Naive thymus-derived CD4-positive, alpha-beta T cell (primary cell): ENCODE results near the gene CTCFL. TPM values are rescaled to one million over a fixed set of nuclear protein-coding genes. Genes with fewer than 3 reads are reported as not detected.

Experiments
- ATAC-seq: fragments of 150-1000 bp; cut with Tn5 transposase; 2 replicates; pipeline ENCODE4 v1.10.0; 2021; ENCODE audit warnings: mild to moderate bottlenecking, moderate library complexity
- CTCF ChIA-PET: fragments of 350-600 bp; sonication (Branson Sonifier 250); formaldehyde crosslinking; loops from one replicate; lab custom pipeline; 2021; ENCODE audit warnings: antibody characterized with exemption; lab: Charles Lee
- POLR2A ChIA-PET: fragments of 350-600 bp; sonication (Branson Sonifier 250); formaldehyde crosslinking; loops from one replicate; lab custom pipeline; 2021; ENCODE audit warnings: antibody characterized with exemption, inconsistent platforms; lab: Charles Lee
- DNase-seq, 9 donors: peaks; one replicate each; pipeline versions ENCODE4 v3.0.0 to v3.0.0-alpha.2; 2020 to 2022; ENCODE audit warnings: mixed read lengths in 1 of 9
- H3K27ac ChIP-seq: one replicate; pipeline ENCODE4 v1.7.0; 2013; ENCODE audit warnings: mild to moderate bottlenecking, low read depth, low read length, moderate library complexity
- H3K27me3 ChIP-seq, 2 donors: one replicate each; pipeline ENCODE4 v1.7.0; 2013; ENCODE audit warnings: low read length in 2 of 2, mild to moderate bottlenecking in 2 of 2, moderate library complexity in 2 of 2; ENCODE audit not compliant: control insufficient read depth in 2 of 2, insufficient read depth in 2 of 2
- H3K36me3 ChIP-seq, 3 experiments: 1 replicate in 2 of 3; 2 replicates in 1 of 3; pipeline ENCODE4 v1.7.0; 2013; ENCODE audit warnings: low read length in 3 of 3, mild to moderate bottlenecking in 3 of 3, moderate library complexity in 1 of 3; ENCODE audit not compliant: insufficient read depth in 3 of 3, control insufficient read depth in 2 of 3
- H3K4me1 ChIP-seq, 2 donors: one replicate each; pipeline ENCODE4 v1.7.0; 2013; ENCODE audit warnings: low read length in 2 of 2, mild to moderate bottlenecking in 2 of 2, moderate library complexity in 1 of 2; ENCODE audit not compliant: control insufficient read depth in 2 of 2, insufficient read depth in 2 of 2
- H3K4me3 ChIP-seq: 2 replicates; pipeline ENCODE4 v1.7.0; 2013; ENCODE audit warnings: mild to moderate bottlenecking, low read length
- H3K9me3 ChIP-seq, 3 experiments: 1 replicate in 2 of 3; 2 replicates in 1 of 3; pipeline ENCODE4 v1.7.0; 2013; ENCODE audit warnings: low read length in 3 of 3; ENCODE audit not compliant: control insufficient read depth in 2 of 3
- H3K27ac Mint-ChIP-seq, 9 donors: one replicate each; pipeline ENCODE4 v1.8.0; 2020 to 2022; ENCODE audit warnings: mixed read lengths in 9 of 9, mild to moderate bottlenecking in 8 of 9, moderate library complexity in 5 of 9, inconsistent platforms in 2 of 9
- H3K27me3 Mint-ChIP-seq, 5 donors: one replicate each; pipeline ENCODE4 v1.8.0; 2021 to 2022; ENCODE audit warnings: mixed read lengths in 5 of 5, mild to moderate bottlenecking in 1 of 5
- H3K36me3 Mint-ChIP-seq, 5 donors: one replicate each; pipeline ENCODE4 v1.8.0; 2020 to 2022; ENCODE audit warnings: mixed read lengths in 5 of 5, mild to moderate bottlenecking in 3 of 5, inconsistent platforms in 1 of 5
- H3K4me1 Mint-ChIP-seq, 7 donors: one replicate each; pipeline ENCODE4 v1.8.0; 2020 to 2022; ENCODE audit warnings: mixed read lengths in 7 of 7, mild to moderate bottlenecking in 3 of 7, inconsistent platforms in 1 of 7
- H3K4me3 Mint-ChIP-seq, 10 donors: one replicate each; pipeline ENCODE4 v1.8.0; 2020 to 2022; ENCODE audit warnings: mild to moderate bottlenecking in 10 of 10, mixed read lengths in 10 of 10, moderate library complexity in 6 of 10, inconsistent platforms in 2 of 10
- H3K9me3 Mint-ChIP-seq, 11 donors: one replicate each; pipeline ENCODE4 v1.8.0; 2020 to 2022; ENCODE audit warnings: mixed read lengths in 11 of 11, mild to moderate bottlenecking in 4 of 11, inconsistent platforms in 1 of 11, moderate library complexity in 1 of 11
- intact Hi-C, 2 donors: fragments of 100-400 bp; cut with micrococcal nuclease; formaldehyde crosslinking; loops; one replicate each; pipeline ENCODE4 v1.15.1; 2023
- polyA plus RNA-seq, 2 donors: library from polyadenylated mRNA; unstranded; fragments of 300-500 nt; fragmentation: Illumina TruSeq; gene quantifications; one replicate each; pipeline ENCODE4 v1.2.3, GENCODE V29; 2021
- total RNA-seq, 6 experiments: library from RNA in 5 of 6; stranded (reverse) in 5 of 6; gene quantifications; 1 replicate in 5 of 6; 2 replicates in 1 of 6; pipeline ENCODE4 v1.2.3 and lab custom pipeline; 2021 to 2026

CTCFL gene
- total and polyA plus RNA-seq, 7 experiments from 2014 or later, result not detected

DNA sequence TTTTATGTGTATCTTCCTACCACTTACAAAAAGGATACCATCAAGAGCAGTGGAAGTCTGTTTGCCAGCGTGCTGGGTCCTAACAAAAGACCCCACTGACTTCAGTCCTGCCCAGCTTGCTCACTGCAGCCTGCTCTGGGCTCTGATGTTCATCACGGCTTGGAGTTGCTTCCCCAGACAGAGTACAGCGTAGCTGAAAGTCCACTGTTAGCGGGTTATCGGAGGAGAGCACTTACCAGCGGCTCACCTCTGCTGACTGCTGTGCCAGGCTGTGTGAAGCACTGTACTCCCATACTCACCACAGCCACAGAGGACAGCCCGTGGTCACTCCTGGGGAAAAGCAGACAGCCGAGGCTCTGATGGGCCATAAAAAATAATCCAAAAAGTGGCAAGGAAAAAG lies 40.2 kb downstream of the CTCFL start:
- no peak overlapping the region for H3K27ac ChIP-seq
- no peak overlapping the region for H3K4me3 ChIP-seq
- Mint-ChIP-seq H3K9me3 (peaks cover 0 to 1% (median 0%) of the 10 kb centered on the region in 11 donors), H3K27ac (no peak overlapping the region), H3K36me3 (no peaks in the 10 kb centered on the region), H3K4me3 (peak overlapping the region in 1 of 10 donors; percentile 48), H3K4me1 (peaks cover 5 to 46% (median 24%) of the 10 kb centered on the region in 7 donors), H3K27me3 (peaks cover 0 to 41% (median 0%) of the 10 kb centered on the region in 5 donors)
- peaks cover 0 to 21% of the 10 kb centered on the region in 2 donors for H3K4me1 ChIP-seq
- H3K9me3 ChIP-seq, result no peaks in the 10 kb centered on the region
- ATAC-seq (no peak), DNase-seq (no peak)
- ChIA-PET POLR2A (no interaction called here), CTCF (interaction anchor here (0.9 kb wide), 1 partner anchor 9 kb away, joined by 4 read pairs; no protein-coding TSS in a partner anchor)
- intact Hi-C loops, result no loop called here
- H3K27me3 ChIP-seq, result no peaks in the 10 kb centered on the region
- no peaks in the 10 kb centered on the region for H3K36me3 ChIP-seq

DNA sequence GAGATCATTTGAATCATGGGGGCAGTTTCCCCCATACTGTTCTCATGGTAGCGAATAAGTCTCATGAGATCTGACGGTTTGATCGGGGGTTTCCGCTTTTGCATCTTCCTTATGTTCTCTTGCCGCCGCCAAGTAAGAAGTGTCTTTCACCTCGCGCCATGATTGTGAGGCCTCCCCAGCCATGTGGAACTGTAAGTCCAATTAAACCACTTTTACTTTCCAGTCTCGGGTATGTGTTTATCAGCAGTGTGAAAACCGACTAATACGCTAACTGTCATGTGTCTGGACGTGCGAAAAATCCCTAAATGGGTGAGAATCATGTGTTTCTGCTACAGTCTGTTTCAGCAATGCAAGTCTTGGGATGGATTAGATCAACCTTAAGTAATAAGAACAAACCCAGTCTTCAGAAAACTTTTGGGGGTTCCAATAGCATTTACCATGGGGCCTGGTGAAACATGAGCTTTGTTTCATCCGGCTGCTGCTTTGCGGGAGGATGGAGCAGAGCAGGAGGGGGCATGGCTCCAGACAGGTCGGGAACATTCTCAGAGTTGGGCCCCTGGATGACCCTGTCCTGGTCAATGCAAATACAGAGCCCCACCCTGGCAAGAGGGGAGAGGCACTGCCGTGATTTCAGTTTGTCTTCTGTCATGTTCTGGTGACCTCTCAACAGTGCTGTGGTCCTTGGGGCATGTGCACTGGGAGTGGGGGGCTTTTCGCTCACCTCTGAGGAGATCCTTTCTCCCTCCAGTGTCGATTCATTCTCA lies 41.5 kb downstream of the CTCFL start:
- ChIA-PET POLR2A (interaction anchor here (3.2 kb wide), 1 partner anchor 85 kb away, joined by 13 read pairs; no protein-coding TSS in a partner anchor), CTCF (no interaction called here)
- no peak for DNase-seq
- H3K27me3 Mint-ChIP-seq, result peaks cover 0 to 39% (median 0%) of the 10 kb centered on the region in 5 donors
- no peaks in the 10 kb centered on the region for H3K27me3 ChIP-seq
- H3K9me3 Mint-ChIP-seq, result peaks cover 0 to 1% (median 0%) of the 10 kb centered on the region in 11 donors
- no peak overlapping the region for H3K27ac ChIP-seq
- H3K36me3 Mint-ChIP-seq, result no peaks in the 10 kb centered on the region
- peaks cover 0 to 21% of the 10 kb centered on the region in 2 donors for H3K4me1 ChIP-seq
- ATAC-seq, result no peak
- peak overlapping the region in 4 of 10 donors; percentile 21 to 52 (median 38) for H3K4me3 Mint-ChIP-seq
- no peaks in the 10 kb centered on the region for H3K9me3 ChIP-seq
- H3K4me1 Mint-ChIP-seq, result peaks cover 5 to 46% (median 24%) of the 10 kb centered on the region in 7 donors
- peak overlapping the region in 5 of 9 donors; percentile 14 to 80 (median 64) for H3K27ac Mint-ChIP-seq
- intact Hi-C loops, result no loop called here
- no peak overlapping the region for H3K4me3 ChIP-seq
- H3K36me3 ChIP-seq, result no peaks in the 10 kb centered on the region

DNA sequence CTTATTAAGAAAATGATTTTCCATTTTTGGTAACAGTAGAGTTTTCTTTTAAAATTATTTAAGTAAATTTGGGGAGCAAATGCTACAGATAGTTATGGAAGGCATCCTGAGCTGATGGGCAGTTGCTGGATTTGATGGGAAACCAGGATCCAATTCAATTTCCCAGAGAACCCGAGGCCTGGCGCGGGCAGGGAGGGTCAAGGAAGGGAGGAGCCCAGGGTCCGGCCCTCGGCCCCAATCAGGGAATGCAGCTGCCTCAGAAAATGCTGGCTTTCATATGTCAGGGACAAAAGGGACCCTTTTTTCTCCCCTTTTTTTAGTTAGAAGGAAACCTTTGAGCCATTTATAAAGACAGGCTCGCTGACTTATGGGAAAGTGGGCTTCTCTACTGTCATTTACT lies 42.1 kb downstream of the CTCFL start:
- H3K4me1 Mint-ChIP-seq, result peaks cover 5 to 46% (median 24%) of the 10 kb centered on the region in 7 donors
- Histone ChIP-seq H3K36me3 (no peaks in the 10 kb centered on the region), H3K27me3 (no peaks in the 10 kb centered on the region), H3K4me3 (no peak overlapping the region), H3K4me1 (peaks cover 0 to 21% of the 10 kb centered on the region in 2 donors), H3K9me3 (no peaks in the 10 kb centered on the region), H3K27ac (no peak overlapping the region)
- H3K4me3 Mint-ChIP-seq, result peak overlapping the region in 2 of 10 donors; percentile 42 to 52
- H3K27ac Mint-ChIP-seq, result peak overlapping the region in 4 of 9 donors; percentile 62 to 80 (median 64)
- no peak for ATAC-seq
- no peak for DNase-seq
- peaks cover 0 to 40% (median 0%) of the 10 kb centered on the region in 5 donors for H3K27me3 Mint-ChIP-seq
- peaks cover 0 to 1% (median 0%) of the 10 kb centered on the region in 11 donors for H3K9me3 Mint-ChIP-seq
- CTCF ChIA-PET, result no interaction called here
- intact Hi-C loops, result no loop called here
- H3K36me3 Mint-ChIP-seq, result no peaks in the 10 kb centered on the region
- POLR2A ChIA-PET, result interaction anchor here (3.2 kb wide), 1 partner anchor 85 kb away, joined by 13 read pairs; no protein-coding TSS in a partner anchor

DNA sequence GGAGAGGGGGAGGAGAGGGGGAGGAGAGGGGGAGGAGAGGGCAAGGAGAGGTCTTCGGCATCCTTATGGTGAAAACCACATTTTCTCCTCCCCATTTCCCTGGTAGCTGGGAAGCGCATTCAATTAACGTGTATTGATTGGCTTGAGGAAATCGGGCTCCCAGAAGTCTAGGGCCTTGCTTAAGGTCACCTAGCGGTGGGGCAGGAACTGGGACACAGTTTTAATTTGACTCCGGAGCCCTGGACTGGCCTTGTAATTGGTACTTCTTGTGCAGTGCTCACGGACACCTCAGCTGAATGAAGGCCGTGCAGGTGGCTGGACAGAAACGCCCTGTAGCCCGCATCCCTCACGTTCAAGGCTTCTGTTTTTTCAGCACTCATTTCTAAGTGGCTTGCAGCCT lies 42.8 kb downstream of the CTCFL start:
- peak overlapping the region in 5 of 9 donors; percentile 12 to 86 (median 62) for H3K27ac Mint-ChIP-seq
- no peaks in the 10 kb centered on the region for H3K27me3 ChIP-seq
- H3K4me1 ChIP-seq, result peaks cover 0 to 21% of the 10 kb centered on the region in 2 donors
- DNase-seq (peak in 1 of 9 donors; percentile 12), ATAC-seq (no peak)
- intact Hi-C loops, result no loop called here
- H3K4me3 ChIP-seq, result no peak overlapping the region
- H3K9me3 Mint-ChIP-seq, result peaks cover 0 to 1% (median 0%) of the 10 kb centered on the region in 11 donors
- H3K36me3 ChIP-seq, result no peaks in the 10 kb centered on the region
- H3K27ac ChIP-seq, result no peak overlapping the region
- H3K9me3 ChIP-seq, result no peaks in the 10 kb centered on the region
- H3K36me3 Mint-ChIP-seq, result no peaks in the 10 kb centered on the region
- peaks cover 0 to 40% (median 0%) of the 10 kb centered on the region in 5 donors for H3K27me3 Mint-ChIP-seq
- ChIA-PET POLR2A (interaction anchor here (0.9 to 3.2 kb wide), 4 partner anchors 10 to 93 kb away, joined by 3 to 13 read pairs (median 8); no protein-coding TSS in a partner anchor), CTCF (interaction anchor here (1.0 to 1.6 kb wide), 2 partner anchors 11 to 14 kb away, joined by 3 to 4 read pairs; no protein-coding TSS in a partner anchor)
- peaks cover 5 to 46% (median 24%) of the 10 kb centered on the region in 7 donors for H3K4me1 Mint-ChIP-seq
- H3K4me3 Mint-ChIP-seq, result peak overlapping the region in 4 of 10 donors; percentile 29 to 77 (median 74)

DNA sequence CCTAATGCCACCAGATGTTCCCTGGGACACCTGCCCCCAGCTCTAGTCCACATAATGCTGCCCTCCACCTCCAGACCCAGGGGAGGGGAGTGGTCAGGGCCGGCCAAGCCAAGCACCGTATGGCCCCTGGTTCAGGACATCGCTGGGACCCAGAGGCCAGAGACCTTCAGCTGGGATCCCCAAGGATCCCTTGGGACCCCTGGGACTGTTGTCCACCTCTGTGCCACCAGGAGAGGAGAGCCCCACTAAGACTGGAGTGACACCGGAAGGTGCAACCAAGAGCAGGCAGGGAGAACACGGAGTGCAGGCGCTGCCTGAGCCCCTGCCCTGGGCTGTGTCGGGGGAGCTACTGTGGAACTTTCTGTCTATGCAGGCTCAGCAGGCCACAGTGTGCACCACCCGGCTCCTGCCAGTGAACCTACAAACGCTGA lies 43.6 kb downstream of the CTCFL start:
- Mint-ChIP-seq H3K4me1 (peaks cover 5 to 48% (median 24%) of the 10 kb centered on the region in 7 donors), H3K9me3 (peaks cover 0 to 1% (median 0%) of the 10 kb centered on the region in 11 donors), H3K27me3 (peaks cover 0 to 31% (median 0%) of the 10 kb centered on the region in 5 donors), H3K4me3 (peak overlapping the region in 9 of 10 donors; percentile 36 to 81 (median 74)), H3K36me3 (no peaks in the 10 kb centered on the region), H3K27ac (peak overlapping the region in 8 of 9 donors; percentile 48 to 88 (median 85))
- Histone ChIP-seq H3K9me3 (no peaks in the 10 kb centered on the region), H3K27ac (peak overlapping the region; percentile 47), H3K36me3 (no peaks in the 10 kb centered on the region), H3K4me3 (no peak overlapping the region), H3K4me1 (peaks cover under 1 to 21% of the 10 kb centered on the region in 2 donors), H3K27me3 (no peaks in the 10 kb centered on the region)
- DNase-seq, result peak in 1 of 9 donors; percentile 20
- intact Hi-C loops, result loop anchor here in 1 of 2 donors (2.0 kb wide), 1 partner anchor 46 kb away; no protein-coding TSS in a partner anchor
- ChIA-PET CTCF (interaction anchor here (0.8 to 1.6 kb wide), 3 partner anchors 12 to 96 kb away, joined by 3 to 4 read pairs (median 3); no protein-coding TSS in a partner anchor), POLR2A (interaction anchor here (0.9 to 3.2 kb wide), 6 partner anchors 10 to 92 kb away, joined by 3 to 13 read pairs (median 3); no protein-coding TSS in a partner anchor)
- peak; percentile 10 for ATAC-seq
